Natural killer cell (primary cell): Measurements from ENCODE around the gene RASSF7. TPM values are rescaled to one million over a fixed set of nuclear protein-coding genes. Genes with fewer than 3 reads are reported as not detected.

Experiments used
- ATAC-seq, 3 donors: fragments of 150-1000 bp in 2 of 3; fragments of 200-7000 bp in 1 of 3; cut with Tn5 transposase; 1 replicate in 1 of 3; 2 replicates in 2 of 3; pipeline ENCODE4 v1.10.0; 2021; ENCODE audit warnings: mild to moderate bottlenecking in 2 of 3, moderate library complexity in 2 of 3
- DNase-seq, 2 donors: peaks; one replicate each; pipeline versions ENCODE4 v3.0.0 to v3.0.0-alpha.2; 2013 to 2021; ENCODE audit warnings: mixed read lengths in 1 of 2
- H3K27ac ChIP-seq: one replicate; pipeline ENCODE4 v1.5.1; 2013; ENCODE audit warnings: mild to moderate bottlenecking, low read length
- H3K27me3 ChIP-seq: one replicate; pipeline ENCODE4 v1.6.1; 2013; ENCODE audit warnings: low read length; ENCODE audit not compliant: control insufficient read depth, insufficient read depth
- H3K36me3 ChIP-seq: one replicate; pipeline ENCODE4 v1.6.1; 2013; ENCODE audit warnings: low read length; ENCODE audit not compliant: control insufficient read depth, insufficient read depth
- H3K4me1 ChIP-seq: one replicate; pipeline ENCODE4 v1.6.1; 2013; ENCODE audit warnings: low read length; ENCODE audit not compliant: control insufficient read depth, insufficient read depth
- H3K4me3 ChIP-seq: one replicate; pipeline ENCODE4 v1.5.1; 2013; ENCODE audit warnings: low read length
- H3K9me3 ChIP-seq: one replicate; pipeline ENCODE4 v1.6.1; 2013; ENCODE audit warnings: low read length; ENCODE audit not compliant: control insufficient read depth, insufficient read depth
- H3K27ac Mint-ChIP-seq, 2 donors: one replicate each; pipeline ENCODE4 v1.8.0; 2022; ENCODE audit warnings: mild to moderate bottlenecking in 2 of 2, mixed read lengths in 2 of 2, moderate library complexity in 1 of 2
- H3K27me3 Mint-ChIP-seq, 2 donors: one replicate each; pipeline ENCODE4 v1.8.0; 2022; ENCODE audit warnings: low read depth in 2 of 2, mixed read lengths in 2 of 2
- H3K36me3 Mint-ChIP-seq: one replicate; pipeline ENCODE4 v1.8.0; 2022; ENCODE audit warnings: mixed read lengths
- H3K4me1 Mint-ChIP-seq, 2 donors: one replicate each; pipeline ENCODE4 v1.8.0; 2022; ENCODE audit warnings: mixed read lengths in 2 of 2
- H3K4me3 Mint-ChIP-seq: one replicate; pipeline ENCODE4 v1.8.0; 2022; ENCODE audit warnings: mild to moderate bottlenecking, moderate library complexity, mixed read lengths
- H3K9me3 Mint-ChIP-seq, 2 donors: one replicate each; pipeline ENCODE4 v1.8.0; 2022; ENCODE audit warnings: mixed read lengths in 2 of 2
- CTCF ChIP-seq: fragments of 200-600 bp; IDR thresholded peaks from one replicate; pipeline ENCODE4 v1.8.0; 2022; ENCODE audit warnings: antibody characterized with exemption
- WGBS: methylation state at CpG from one replicate; pipeline ENCODE4 v1.1.7; 2013; ENCODE audit warnings: missing lambda C conversion rate; ENCODE audit not compliant: insufficient coverage; 5-methylcytosine and 5-hydroxymethylcytosine counted together
- intact Hi-C: fragments of 100-400 bp; cut with micrococcal nuclease; formaldehyde crosslinking; loops from one replicate; pipeline ENCODE4 v1.14.2; 2022
- total RNA-seq, 4 donors: library from RNA; stranded (reverse); fragments of 120-200 nt in 1 of 4; gene quantifications; one replicate each; pipeline versions ENCODE4 v1.2.3 to v1.2.4, GENCODE V29; 2013 to 2022

The RASSF7 gene
- total RNA-seq, 3 donors from 2014 or later (not counting 1 experiment from before 2014, with no cell fraction given): 19.0 to 21.7 (median 20.0) TPM

GRCh38 chr11:586376-587316, 25.9 kb downstream of the RASSF7 start:
- Mint-ChIP-seq H3K4me3 (no peak overlapping the region), H3K36me3 (peaks cover 8% of the 10 kb centered on the region), H3K9me3 (no peaks in the 10 kb centered on the region), H3K27me3 (no peaks in the 10 kb centered on the region), H3K27ac (peak overlapping the region in 1 of 2 donors; percentile 86), H3K4me1 (peaks cover 20 to 33% of the 10 kb centered on the region in 2 donors)
- H3K4me1 ChIP-seq: peaks cover 14% of the 10 kb centered on the region
- H3K9me3 ChIP-seq: no peaks in the 10 kb centered on the region
- H3K4me3 ChIP-seq: no peak overlapping the region
- ATAC-seq (no peak), DNase-seq (no peak)
- no peak for TF ChIP-seq CTCF
- 93% methylated on average over 32 of the region's 32 CpGs for WGBS
- no peak overlapping the region for H3K27ac ChIP-seq
- H3K27me3 ChIP-seq: no peaks in the 10 kb centered on the region
- peaks cover 51% of the 10 kb centered on the region for H3K36me3 ChIP-seq
- intact Hi-C loops: no loop called here

- Mint-ChIP-seq H3K4me3 (no peak overlapping the region), H3K4me1 (peaks cover 16 to 29% of the 10 kb centered on the region in 2 donors), H3K36me3 (peaks cover 8% of the 10 kb centered on the region), H3K9me3 (no peaks in the 10 kb centered on the region), H3K27ac (peak overlapping the region; percentile 86 to 89), H3K27me3 (no peaks in the 10 kb centered on the region)
- H3K36me3 ChIP-seq: peaks cover 53% of the 10 kb centered on the region
- H3K27me3 ChIP-seq: no peaks in the 10 kb centered on the region
- intact Hi-C loops: no loop called here
- H3K4me3 ChIP-seq: no peak overlapping the region
- ATAC-seq: peak in 1 of 3 donors; percentile 4
- DNase-seq: no peak
- no peaks in the 10 kb centered on the region for H3K9me3 ChIP-seq
- H3K4me1 ChIP-seq: peaks cover 14% of the 10 kb centered on the region
- H3K27ac ChIP-seq: peak overlapping the region; percentile 56
- no peak for TF ChIP-seq CTCF
- WGBS: 73% methylated on average over 7 of the region's 8 CpGs
Measured at GRCh38 chr11:587546-587945, 26.8 kb downstream of the RASSF7 start.

DNA sequence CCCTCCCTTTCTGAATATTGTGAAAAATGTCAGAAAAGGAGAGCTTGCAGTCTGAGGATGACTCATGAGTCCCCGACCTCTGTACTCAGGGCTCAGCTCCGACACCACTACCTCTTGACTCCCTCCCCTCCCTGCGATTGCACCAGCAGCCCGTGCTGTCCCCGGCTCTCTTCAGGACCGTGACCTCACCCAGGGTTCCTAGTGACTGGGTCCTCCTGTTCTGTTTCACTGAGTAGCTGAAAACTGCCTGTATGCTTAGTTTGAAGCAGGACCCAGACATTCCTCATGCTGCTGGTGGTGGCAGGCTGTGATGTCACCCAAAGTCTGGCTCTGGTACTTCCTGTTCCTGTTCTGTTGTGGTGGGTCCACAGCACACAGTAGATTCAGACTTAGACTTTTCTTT, 27.2 kb downstream of the RASSF7 start:
- peaks cover 55% of the 10 kb centered on the region for H3K36me3 ChIP-seq
- no peaks in the 10 kb centered on the region for H3K9me3 ChIP-seq
- Mint-ChIP-seq H3K4me1 (peaks cover 16 to 29% of the 10 kb centered on the region in 2 donors), H3K27me3 (no peaks in the 10 kb centered on the region), H3K9me3 (no peaks in the 10 kb centered on the region), H3K4me3 (peak overlapping the region; percentile 47), H3K27ac (peak overlapping the region; percentile 86 to 89), H3K36me3 (peaks cover 8% of the 10 kb centered on the region)
- H3K4me3 ChIP-seq: no peak overlapping the region
- ATAC-seq: peak; percentile 83 to 90 (median 83)
- H3K27me3 ChIP-seq: no peaks in the 10 kb centered on the region
- peak in 1 of 2 donors; percentile 87 for DNase-seq
- 80% methylated on average over 6 of the region's 6 CpGs for WGBS
- peaks cover 14% of the 10 kb centered on the region for H3K4me1 ChIP-seq
- peak overlapping the region; percentile 56 for H3K27ac ChIP-seq
- TF ChIP-seq CTCF: no peak
- intact Hi-C loops: no loop called here
